Parathyroid adenoma (tissue), 2 donors: Measurements from ENCODE around the gene PARS2.

Experiments
- H2AFZ ChIP-seq: fragments of 300-600 bp; sonication (generic); one replicate; pipeline ENCODE4 v1.7.0; 2017; ENCODE audit warnings: antibody characterized with exemption, mild to moderate bottlenecking
- H3K27ac ChIP-seq: fragments of 300-600 bp; sonication (generic); one replicate; pipeline ENCODE4 v1.7.0; 2017
- H3K27me3 ChIP-seq: fragments of 300-600 bp; sonication (generic); one replicate; pipeline ENCODE4 v1.7.0; 2017; ENCODE audit warnings: low read length; ENCODE audit not compliant: control insufficient read depth, insufficient read depth
- H3K36me3 ChIP-seq: fragments of 300-600 bp; sonication (generic); one replicate; pipeline ENCODE4 v1.7.0; 2017; ENCODE audit warnings: low read length; ENCODE audit not compliant: control insufficient read depth, insufficient read depth
- H3K4me1 ChIP-seq: fragments of 300-600 bp; sonication (generic); one replicate; pipeline ENCODE4 v1.7.0; 2017; ENCODE audit warnings: control low read depth
- H3K4me2 ChIP-seq: fragments of 300-600 bp; sonication (generic); one replicate; pipeline ENCODE4 v1.7.0; 2017; ENCODE audit warnings: low read length
- H3K4me3 ChIP-seq: fragments of 300-600 bp; sonication (generic); one replicate; pipeline ENCODE4 v1.7.0; 2017; ENCODE audit warnings: low read depth, low read length
- H3K79me2 ChIP-seq: fragments of 300-600 bp; sonication (generic); one replicate; pipeline ENCODE4 v1.7.0; 2017; ENCODE audit warnings: control low read depth
- H3K9ac ChIP-seq: fragments of 300-600 bp; sonication (generic); one replicate; pipeline ENCODE4 v1.7.0; 2017; ENCODE audit warnings: mild to moderate bottlenecking
- H3K9me3 ChIP-seq: fragments of 300-600 bp; sonication (generic); one replicate; pipeline ENCODE4 v1.7.0; 2017; ENCODE audit warnings: low read length; ENCODE audit not compliant: control insufficient read depth
- TF ChIP-seq, protein P1 (sequence below): fragments of 300-600 bp; sonication (generic); IDR thresholded peaks from one replicate; pipeline ENCODE4 v1.7.0; 2017; ENCODE audit warnings: antibody characterized with exemption, mild to moderate bottlenecking
- donor health status: primary hyperparathyroidism.

PARS2 gene

DNA sequence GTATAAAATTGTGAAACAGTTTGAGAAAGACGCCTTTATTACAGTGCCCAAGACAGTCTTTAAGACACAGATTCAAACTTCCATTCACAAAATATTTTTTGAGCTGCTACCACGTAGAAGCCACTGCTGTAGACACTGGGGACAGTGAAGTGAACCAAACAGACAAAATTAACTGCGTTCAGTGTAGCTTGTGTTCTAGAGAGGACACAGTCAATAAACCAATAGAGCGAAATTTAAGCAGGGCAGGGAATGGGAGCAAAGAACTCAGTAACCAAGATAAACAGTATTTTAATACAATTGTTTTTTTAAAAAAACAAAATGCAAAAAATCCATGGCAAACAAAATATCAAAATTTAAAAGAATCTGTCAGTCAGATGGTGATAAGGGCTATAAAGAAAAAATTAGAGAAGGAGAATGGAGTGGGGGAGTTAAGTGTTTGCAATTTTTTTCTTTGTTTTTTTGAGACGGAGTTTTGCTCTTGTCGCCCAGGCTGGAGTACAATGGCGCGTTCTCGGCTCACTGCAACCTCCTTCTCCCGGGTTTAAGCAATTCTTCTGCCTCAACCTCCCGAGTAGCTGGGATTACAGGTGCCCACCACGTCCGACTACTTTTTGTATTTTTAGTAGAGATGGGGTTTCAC is 719 bp upstream of the PARS2 start:
- H3K4me3 ChIP-seq = peak overlapping the region; percentile 66
- H3K27me3 ChIP-seq = no peaks in the 10 kb centered on the region
- peak overlapping the region; percentile 71 for H3K4me2 ChIP-seq
- H3K79me2 ChIP-seq = peaks cover 2% of the 10 kb centered on the region
- H3K27ac ChIP-seq = peak overlapping the region; percentile 67
- H3K4me1 ChIP-seq = peaks cover 8% of the 10 kb centered on the region
- TF ChIP-seq, protein P1, sequence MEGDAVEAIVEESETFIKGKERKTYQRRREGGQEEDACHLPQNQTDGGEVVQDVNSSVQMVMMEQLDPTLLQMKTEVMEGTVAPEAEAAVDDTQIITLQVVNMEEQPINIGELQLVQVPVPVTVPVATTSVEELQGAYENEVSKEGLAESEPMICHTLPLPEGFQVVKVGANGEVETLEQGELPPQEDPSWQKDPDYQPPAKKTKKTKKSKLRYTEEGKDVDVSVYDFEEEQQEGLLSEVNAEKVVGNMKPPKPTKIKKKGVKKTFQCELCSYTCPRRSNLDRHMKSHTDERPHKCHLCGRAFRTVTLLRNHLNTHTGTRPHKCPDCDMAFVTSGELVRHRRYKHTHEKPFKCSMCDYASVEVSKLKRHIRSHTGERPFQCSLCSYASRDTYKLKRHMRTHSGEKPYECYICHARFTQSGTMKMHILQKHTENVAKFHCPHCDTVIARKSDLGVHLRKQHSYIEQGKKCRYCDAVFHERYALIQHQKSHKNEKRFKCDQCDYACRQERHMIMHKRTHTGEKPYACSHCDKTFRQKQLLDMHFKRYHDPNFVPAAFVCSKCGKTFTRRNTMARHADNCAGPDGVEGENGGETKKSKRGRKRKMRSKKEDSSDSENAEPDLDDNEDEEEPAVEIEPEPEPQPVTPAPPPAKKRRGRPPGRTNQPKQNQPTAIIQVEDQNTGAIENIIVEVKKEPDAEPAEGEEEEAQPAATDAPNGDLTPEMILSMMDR = no peak
- peak overlapping the region; percentile 19 for H3K9ac ChIP-seq
- H2AFZ ChIP-seq = peak overlapping the region; percentile 84
- H3K9me3 ChIP-seq = no peaks in the 10 kb centered on the region
- no peaks in the 10 kb centered on the region for H3K36me3 ChIP-seq

DNA sequence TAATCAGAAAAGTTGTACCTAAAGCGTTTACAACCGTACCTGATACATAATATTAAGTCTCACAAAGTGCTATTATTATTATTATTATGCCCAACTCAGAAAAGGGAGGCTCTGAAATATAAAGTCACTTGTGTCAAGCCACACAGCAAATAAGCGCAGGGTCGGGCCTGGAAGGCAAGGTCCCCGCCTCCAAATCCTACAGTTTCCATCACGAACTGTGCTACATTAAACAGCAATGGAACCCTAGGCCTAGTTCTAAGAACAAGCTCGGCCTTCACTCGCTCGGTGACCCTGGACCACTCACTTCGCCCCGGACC is 549 bp downstream of the PARS2 start:
- H3K4me3 ChIP-seq = peak overlapping the region; percentile 74
- no peaks in the 10 kb centered on the region for H3K36me3 ChIP-seq
- TF ChIP-seq, protein P1 = no peak
- peaks cover 2% of the 10 kb centered on the region for H3K79me2 ChIP-seq
- peak overlapping the region; percentile 82 for H3K4me2 ChIP-seq
- H3K9me3 ChIP-seq = no peaks in the 10 kb centered on the region
- H3K4me1 ChIP-seq = peaks cover 8% of the 10 kb centered on the region
- H3K27ac ChIP-seq = no peak overlapping the region
- peak overlapping the region; percentile 75 for H2AFZ ChIP-seq
- no peak overlapping the region for H3K9ac ChIP-seq
- no peaks in the 10 kb centered on the region for H3K27me3 ChIP-seq

DNA sequence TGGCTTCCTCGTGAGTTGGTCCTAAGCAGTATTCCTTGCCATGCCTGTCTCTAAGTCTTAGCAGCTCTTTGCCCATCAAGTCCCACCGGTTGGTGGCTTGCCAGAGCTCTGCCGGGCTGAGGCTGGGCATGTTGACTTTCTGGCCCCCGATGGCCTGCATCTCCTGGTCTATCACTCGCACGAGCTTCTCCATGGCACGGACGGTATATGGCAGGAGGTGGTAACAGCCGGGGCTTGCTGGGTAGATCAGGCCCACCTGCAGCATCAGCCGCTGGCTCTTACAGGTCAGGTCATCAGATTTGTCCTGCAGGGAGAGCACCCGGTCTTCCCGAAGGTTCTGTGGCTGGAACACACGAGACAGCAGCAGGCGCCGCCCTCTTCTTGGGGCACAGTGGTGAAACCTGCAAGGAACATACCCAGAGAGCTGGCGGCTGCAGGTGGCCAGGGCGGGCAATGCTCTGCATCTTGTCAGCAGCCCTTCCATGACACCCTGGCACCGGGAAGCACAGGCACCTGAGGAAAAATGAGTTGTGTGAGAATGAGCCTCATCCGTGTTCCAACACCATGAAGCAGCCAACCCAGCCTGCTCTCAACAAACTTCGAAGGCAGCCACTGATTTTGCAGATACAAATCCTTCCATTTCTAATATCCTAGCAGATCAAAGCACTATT is 5.5 kb downstream of the PARS2 start:
- TF ChIP-seq, protein P1 = no peak
- Histone ChIP-seq H3K4me3 (no peak overlapping the region), H3K4me1 (peaks cover 5% of the 10 kb centered on the region), H3K79me2 (no peaks in the 10 kb centered on the region), H3K4me2 (no peak overlapping the region), H2AFZ (no peak overlapping the region), H3K9ac (no peak overlapping the region), H3K36me3 (no peaks in the 10 kb centered on the region), H3K27ac (no peak overlapping the region), H3K27me3 (no peaks in the 10 kb centered on the region), H3K9me3 (no peaks in the 10 kb centered on the region)

DNA sequence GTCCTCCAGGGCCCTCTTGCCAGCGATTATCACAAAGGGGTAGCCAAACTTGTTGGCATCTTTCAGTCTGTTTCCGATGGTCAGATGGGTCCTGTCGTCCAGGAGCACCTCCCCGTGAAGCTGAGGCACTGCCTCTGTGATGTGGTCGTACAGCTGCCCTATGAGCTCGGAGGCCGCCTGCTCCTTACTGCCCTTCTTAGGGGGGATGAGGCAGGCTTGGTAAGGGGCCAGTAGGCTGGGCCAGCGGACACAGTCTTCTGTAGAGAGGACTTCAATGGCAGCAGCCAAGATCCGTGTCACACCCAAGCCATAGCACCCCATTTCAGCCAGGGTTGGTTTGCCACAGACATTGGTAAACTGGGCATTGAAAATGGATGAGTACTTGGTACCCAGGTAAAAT is 6.5 kb downstream of the PARS2 start:
- H3K27me3 ChIP-seq = no peaks in the 10 kb centered on the region
- H3K4me1 ChIP-seq = no peaks in the 10 kb centered on the region
- H3K36me3 ChIP-seq = no peaks in the 10 kb centered on the region
- H3K79me2 ChIP-seq = no peaks in the 10 kb centered on the region
- no peak overlapping the region for H2AFZ ChIP-seq
- no peak overlapping the region for H3K9ac ChIP-seq
- H3K4me3 ChIP-seq = no peak overlapping the region
- H3K4me2 ChIP-seq = no peak overlapping the region
- no peaks in the 10 kb centered on the region for H3K9me3 ChIP-seq
- TF ChIP-seq, protein P1 = no peak
- no peak overlapping the region for H3K27ac ChIP-seq
